Breast epithelium (tissue), 4 donors: ENCODE measurements around the gene CD200R1L. TPM values are rescaled to one million over a fixed set of nuclear protein-coding genes. Genes with fewer than 3 reads are reported as not detected.
"Not testable (repeated sequence)": the region's sequence is repeated elsewhere in the genome, so short reads cannot be mapped to it uniquely, and the experiment has no call there.

Source experiments
- DNase-seq, 2 donors: peaks; one replicate each; pipeline ENCODE4 v3.0.0-alpha.2; 2019; ENCODE audit warnings: low spot score in 2 of 2
- H3K27ac ChIP-seq, 2 donors: fragments of 200-600 bp; sonication (generic) in 1 of 2; one replicate each; pipeline ENCODE4 v1.5.1; 2016 to 2019; ENCODE audit warnings: mild to moderate bottlenecking in 1 of 2
- H3K27me3 ChIP-seq, 2 donors: fragments of 200-600 bp; sonication (generic) in 1 of 2; one replicate each; pipeline versions ENCODE4 v1.5.1 to v1.6.0; 2017 to 2019; ENCODE audit warnings: control low read depth in 1 of 2, mild to moderate bottlenecking in 1 of 2
- H3K36me3 ChIP-seq: fragments of 200-600 bp; one replicate; pipeline ENCODE4 v1.5.1; 2019
- H3K4me1 ChIP-seq, 2 donors: fragments of 200-600 bp; sonication (generic); one replicate each; pipeline ENCODE4 v1.5.1; 2016 to 2019; ENCODE audit warnings: control low read depth in 1 of 2
- H3K4me3 ChIP-seq, 3 donors: fragments of 200-600 bp; sonication (generic); 1 replicate in 2 of 3; 2 replicates in 1 of 3; pipeline ENCODE4 v1.5.1; 2016 to 2019; ENCODE audit warnings: mild to moderate bottlenecking in 3 of 3, moderate library complexity in 2 of 3
- H3K9me3 ChIP-seq, 2 donors: fragments of 200-600 bp; sonication (generic) in 1 of 2; one replicate each; pipeline ENCODE4 v1.5.1; 2016 to 2019; ENCODE audit warnings: control low read depth in 1 of 2
- CTCF ChIP-seq, 3 donors: fragments of 450-650 bp; IDR thresholded peaks; one replicate each; pipeline ENCODE4 v1.5.1; 2016 to 2017; ENCODE audit warnings: antibody characterized with exemption in 3 of 3, mild to moderate bottlenecking in 3 of 3, moderate library complexity in 3 of 3
- POLR2A ChIP-seq: fragments of 450-650 bp; IDR thresholded peaks from one replicate; pipeline ENCODE4 v1.6.1; 2016; ENCODE audit warnings: antibody characterized with exemption, mild to moderate bottlenecking, moderate library complexity
- POLR2AphosphoS5 ChIP-seq, 3 donors: sonication (generic); formaldehyde crosslinking; IDR thresholded peaks; one replicate each; pipeline ENCODE4 v1.6.1; 2017; ENCODE audit warnings: antibody characterized with exemption in 3 of 3
- intact Hi-C: fragments of 100-400 bp; cut with DNase I; formaldehyde crosslinking; loops from one replicate; pipeline ENCODE4 v1.15.1; 2023; ENCODE audit warnings: low total_unique reads
- total RNA-seq, 3 donors: library from RNA; depleted of rRNA; stranded (reverse); fragments of >200 nt; gene quantifications; one replicate each; pipeline ENCODE4 v1.1.0, GENCODE V29; 2016

Gene CD200R1L
- total RNA-seq, 3 donors from 2014 or later: not detected

- Histone ChIP-seq H3K36me3 (no peaks in the 10 kb centered on the region), H3K4me3 (no peak overlapping the region), H3K27ac (no peak overlapping the region), H3K4me1 (no peaks in the 10 kb centered on the region), H3K27me3 (no peaks in the 10 kb centered on the region), H3K9me3 (peaks cover 0 to 37% of the 10 kb centered on the region in 2 donors)
- TF ChIP-seq POLR2A (no peak), CTCF (IDR thresholded peaks at IDR 0.05) (no peak), POLR2AphosphoS5 (IDR thresholded peaks at IDR 0.05) (no peak)
- intact Hi-C loops: no loop called here
- DNase-seq: no peak
Measured at GRCh38 chr3:112855883-112856282, 9.2 kb upstream of the CD200R1L start.

- peaks cover 0 to 41% of the 10 kb centered on the region in 2 donors for H3K9me3 ChIP-seq
- H3K36me3 ChIP-seq, H3K27me3 ChIP-seq, H3K27ac ChIP-seq, intact Hi-C loops, H3K4me1 ChIP-seq, DNase-seq, H3K4me3 ChIP-seq: not testable (repeated sequence)
Measured at GRCh38 chr3:112855074-112855473, 8.4 kb upstream of the CD200R1L start.

- H3K4me1 ChIP-seq: no peaks in the 10 kb centered on the region
- H3K27ac ChIP-seq: no peak overlapping the region
- H3K9me3 ChIP-seq: peaks cover 0 to 34% of the 10 kb centered on the region in 2 donors
- no peak for TF ChIP-seq POLR2AphosphoS5 (IDR thresholded peaks at IDR 0.05)
- no peak for TF ChIP-seq CTCF (IDR thresholded peaks at IDR 0.05)
- TF ChIP-seq POLR2A: no peak
- intact Hi-C loops: no loop called here
- no peaks in the 10 kb centered on the region for H3K27me3 ChIP-seq
- no peak overlapping the region for H3K4me3 ChIP-seq
- DNase-seq: no peak
- no peaks in the 10 kb centered on the region for H3K36me3 ChIP-seq
Measured at GRCh38 chr3:112848196-112848595, 1.5 kb upstream of the CD200R1L start.

GRCh38 chr3:112847692-112848091 lies 1.0 kb upstream of the CD200R1L start:
- TF ChIP-seq POLR2AphosphoS5 (IDR thresholded peaks at IDR 0.05) (no peak), CTCF (IDR thresholded peaks at IDR 0.05) (no peak), POLR2A (no peak)
- DNase-seq: no peak
- intact Hi-C loops: no loop called here
- no peaks in the 10 kb centered on the region for H3K4me1 ChIP-seq
- H3K9me3 ChIP-seq: peaks cover 0 to 33% of the 10 kb centered on the region in 2 donors
- H3K27ac ChIP-seq: no peak overlapping the region
- no peak overlapping the region for H3K4me3 ChIP-seq
- H3K36me3 ChIP-seq: no peaks in the 10 kb centered on the region
- no peaks in the 10 kb centered on the region for H3K27me3 ChIP-seq

- no peak for DNase-seq
- Histone ChIP-seq H3K36me3 (no peaks in the 10 kb centered on the region), H3K27me3 (no peaks in the 10 kb centered on the region), H3K4me1 (no peaks in the 10 kb centered on the region), H3K9me3 (peaks cover 0 to 27% of the 10 kb centered on the region in 2 donors), H3K27ac (no peak overlapping the region), H3K4me3 (no peak overlapping the region)
- intact Hi-C loops: no loop called here
- no peak for TF ChIP-seq CTCF (IDR thresholded peaks at IDR 0.05)
- TF ChIP-seq POLR2A: no peak
- no peak for TF ChIP-seq POLR2AphosphoS5 (IDR thresholded peaks at IDR 0.05)
Measured at GRCh38 chr3:112845772-112846171, 892 bp downstream of the CD200R1L start.

GRCh38 chr3:112829046-112829445 lies 17.6 kb downstream of the CD200R1L start:
- TF ChIP-seq POLR2A: no peak
- TF ChIP-seq CTCF (IDR thresholded peaks at IDR 0.05): no peak
- no peak for TF ChIP-seq POLR2AphosphoS5 (IDR thresholded peaks at IDR 0.05)
- Histone ChIP-seq H3K4me3 (no peak overlapping the region), H3K27ac (no peak overlapping the region), H3K36me3 (no peaks in the 10 kb centered on the region), H3K4me1 (no peaks in the 10 kb centered on the region), H3K27me3 (no peaks in the 10 kb centered on the region), H3K9me3 (no peaks in the 10 kb centered on the region)
- no peak for DNase-seq
- intact Hi-C loops: no loop called here
